Heart right ventricle (tissue), 16 donors: ENCODE measurements around the gene PPOX. TPM values are rescaled to one million over a fixed set of nuclear protein-coding genes. Genes with fewer than 3 reads are reported as not detected.

Experiments used
- ATAC-seq, 8 donors: fragments of 200-7000 bp; cut with Tn5 transposase; one replicate each; pipeline ENCODE4 v1.9.1; 2020; ENCODE audit warnings: mild to moderate bottlenecking in 8 of 8, moderate library complexity in 8 of 8, moderate number of reproducible peaks in 1 of 8
- DNase-seq, 2 donors: peaks; one replicate each; pipeline ENCODE4 v3.0.0-alpha.2; 2020
- H3K27ac ChIP-seq, 10 donors: fragments of 200-600 bp; sonication (generic) in 2 of 10; one replicate each; pipeline versions ENCODE4 v1.5.0 to v1.8.0; 2020 to 2022; ENCODE audit warnings: mild to moderate bottlenecking in 3 of 10
- H3K27me3 ChIP-seq, 7 donors: fragments of 200-600 bp; one replicate each; pipeline ENCODE4 v1.8.0; 2021 to 2022; ENCODE audit warnings: mild to moderate bottlenecking in 2 of 7
- H3K36me3 ChIP-seq, 9 donors: fragments of 200-600 bp; sonication (generic) in 1 of 9; one replicate each; pipeline versions ENCODE4 v1.5.0 to v1.8.0; 2020 to 2022; ENCODE audit warnings: mild to moderate bottlenecking in 2 of 9
- H3K4me1 ChIP-seq, 9 donors: fragments of 200-600 bp; sonication (generic) in 1 of 9; one replicate each; pipeline versions ENCODE4 v1.5.0 to v1.8.0; 2020 to 2022; ENCODE audit warnings: mild to moderate bottlenecking in 4 of 9
- H3K4me3 ChIP-seq, 10 donors: fragments of 200-600 bp; sonication (generic) in 2 of 10; one replicate each; pipeline versions ENCODE4 v1.5.0 to v1.8.0; 2020 to 2022; ENCODE audit warnings: mild to moderate bottlenecking in 7 of 10, moderate library complexity in 2 of 10
- H3K9me3 ChIP-seq, 11 donors: fragments of 200-600 bp in 10 of 11; sonication (generic) in 2 of 11; one replicate each; pipeline versions ENCODE4 v1.5.0 to v1.8.0; 2013 to 2022; ENCODE audit warnings: mild to moderate bottlenecking in 2 of 11, control low read depth in 1 of 11, moderate library complexity in 1 of 11
- WGBS, 2 donors: extraction: QIAGEN DNeasy Blood & Tissue Kit; methylation state at CpG; one replicate each; pipeline ENCODE4 v1.1.7; 2013; ENCODE audit warnings: inconsistent platforms in 1 of 2; 5-methylcytosine and 5-hydroxymethylcytosine counted together
- intact Hi-C, 10 donors: fragments of 100-400 bp; cut with DNase I; formaldehyde crosslinking; loops; one replicate each; pipeline versions ENCODE4 v1.11.1 to v1.14.2; 2022
- polyA plus RNA-seq, 2 donors: library from polyadenylated mRNA; stranded (reverse); fragments of 200-250 nt; gene quantifications; one replicate each; pipeline ENCODE4 v1.2.3, GENCODE V29; 2013
- total RNA-seq, 10 donors: library from RNA; stranded (reverse); fragmentation: NEBNext Ultra II Directional in 3 of 10; extraction: Animal tissue kit (Norgen Biotek cat#: 25700) in 3 of 10; gene quantifications; one replicate each; pipeline versions ENCODE4 v1.2.1 to v1.2.4, GENCODE V29; 2021 to 2023
- TF ChIP-seq, protein P1 (sequence below), 9 donors: fragments of 200-600 bp; sonication (generic) in 2 of 9; IDR thresholded peaks; one replicate each; pipeline versions ENCODE4 v1.5.0 to v1.8.0; 2021 to 2022; ENCODE audit warnings: antibody characterized with exemption in 9 of 9, mild to moderate bottlenecking in 5 of 9, moderate library complexity in 1 of 9
- donor health status: Arrhythmogenic right ventricular cardiomyopathy.
- donor health status: ischemic (EF 13 %, LVEDD 7.1; RV severe dilation, severe dysfunction).
- donor health status: healthy with polysubstance abuse.
- donor health status: DM: no; HTN: yes; CAD: no.
- donor health status: DM: no; HTN: no; CAD: no.
- donor health status: ischemic (EF 25% LVEDD 6.9; RV normal size, moderate dysfunction).
- donor health status: ischemic (EF 25% LVEDD 5.7; RV mildly dilated, moderate dysfunction).
- donor health status: healthy.
- donor health status: DM: yes; HTN: yes; CAD: no.
- donor health status: Ischemic cardiomyopathy.
- donor health status: ischemic (EF 35%, LVEDD 5.7; RV mildly dilated, moderate dysfunction).
- donor health status: nonischemic (EF 11% LVEDD 7.7; RV severe dilation, severe dysfunction).
- donor health status: DM: yes; HTN: yes; CAD: no.
- donor health status: PGD.
- donor health status: ischemic (EF 29% LVEDD 5.4; RV normal size, mild dysfunction).
- donor health status: nonischemic (EF 23%, LVEDD 6.1; RV moderate dilation, normal function).

PPOX gene
- total and polyA plus RNA-seq, 12 donors = 8.5 to 58.5 (median 15.0) TPM

DNA sequence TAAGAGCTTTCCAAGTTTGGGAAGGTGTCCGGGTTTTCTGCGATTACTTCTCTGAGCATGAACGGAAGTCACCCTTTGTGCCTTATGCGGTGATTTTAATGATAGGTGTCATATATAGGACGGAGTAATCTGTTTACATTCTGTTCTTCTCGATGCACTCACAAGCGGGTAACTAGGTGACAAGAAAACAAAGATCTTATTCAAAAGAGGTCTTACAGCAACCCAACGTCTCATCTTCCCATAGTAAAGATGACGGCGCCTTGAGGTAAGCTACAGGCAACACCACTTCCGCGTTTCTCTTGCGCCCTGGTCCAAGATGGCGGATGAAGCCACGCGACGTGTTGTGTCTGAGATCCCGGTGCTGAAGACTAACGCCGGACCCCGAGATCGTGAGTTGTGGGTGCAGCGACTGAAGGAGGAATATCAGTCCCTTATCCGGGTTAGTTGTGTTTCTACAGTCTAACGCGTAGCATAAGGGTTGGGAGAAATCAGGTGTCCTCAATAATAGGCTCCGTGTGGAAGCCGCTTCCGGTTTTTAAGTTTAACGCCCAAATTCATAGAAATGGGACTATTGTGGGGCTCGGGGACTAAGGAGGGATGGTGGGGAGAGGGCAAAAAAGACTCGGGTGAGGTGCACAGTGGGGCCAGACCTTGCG, 12.4 kb upstream of the PPOX start, which contains the start of gene UFC1:
Gene UFC1, plus strand, starts transcription at position 297 of the 656 bp plus-strand sequence. Its CDS starts 20 bp downstream, at position 317.
- intact Hi-C loops = loop anchor here in 2 of 10 donors (1.0 to 5.0 kb wide), 3 partner anchors 21 to 150 kb away; partner anchors contain the start of genes DEDD (in 1 of the 2), NIT1 (in 1 of the 2) and PFDN2 (in 1 of the 2)
- H3K27me3 ChIP-seq = no peaks in the 10 kb centered on the region
- peak within 1 kb of the TSS; percentile 60 to 91 (median 82) for H3K4me3 ChIP-seq
- H3K4me1 ChIP-seq = peaks cover 0 to 24% (median 14%) of the 10 kb centered on the region in 9 donors
- TF ChIP-seq, protein P1, sequence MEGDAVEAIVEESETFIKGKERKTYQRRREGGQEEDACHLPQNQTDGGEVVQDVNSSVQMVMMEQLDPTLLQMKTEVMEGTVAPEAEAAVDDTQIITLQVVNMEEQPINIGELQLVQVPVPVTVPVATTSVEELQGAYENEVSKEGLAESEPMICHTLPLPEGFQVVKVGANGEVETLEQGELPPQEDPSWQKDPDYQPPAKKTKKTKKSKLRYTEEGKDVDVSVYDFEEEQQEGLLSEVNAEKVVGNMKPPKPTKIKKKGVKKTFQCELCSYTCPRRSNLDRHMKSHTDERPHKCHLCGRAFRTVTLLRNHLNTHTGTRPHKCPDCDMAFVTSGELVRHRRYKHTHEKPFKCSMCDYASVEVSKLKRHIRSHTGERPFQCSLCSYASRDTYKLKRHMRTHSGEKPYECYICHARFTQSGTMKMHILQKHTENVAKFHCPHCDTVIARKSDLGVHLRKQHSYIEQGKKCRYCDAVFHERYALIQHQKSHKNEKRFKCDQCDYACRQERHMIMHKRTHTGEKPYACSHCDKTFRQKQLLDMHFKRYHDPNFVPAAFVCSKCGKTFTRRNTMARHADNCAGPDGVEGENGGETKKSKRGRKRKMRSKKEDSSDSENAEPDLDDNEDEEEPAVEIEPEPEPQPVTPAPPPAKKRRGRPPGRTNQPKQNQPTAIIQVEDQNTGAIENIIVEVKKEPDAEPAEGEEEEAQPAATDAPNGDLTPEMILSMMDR (IDR thresholded peaks at IDR 0.05) = no peak
- ATAC-seq (peak; percentile 83 to 95 (median 94)), DNase-seq (peak; percentile 70 to 87)
- WGBS, 2 donors = 0% methylated on average over 33 of the region's 33 CpGs
- peaks cover 0 to 22% (median 0%) of the 10 kb centered on the region in 9 donors for H3K36me3 ChIP-seq
- peak within 1 kb of the TSS; percentile 83 to 96 (median 93) for H3K27ac ChIP-seq
- H3K9me3 ChIP-seq = no peaks in the 10 kb centered on the region

DNA sequence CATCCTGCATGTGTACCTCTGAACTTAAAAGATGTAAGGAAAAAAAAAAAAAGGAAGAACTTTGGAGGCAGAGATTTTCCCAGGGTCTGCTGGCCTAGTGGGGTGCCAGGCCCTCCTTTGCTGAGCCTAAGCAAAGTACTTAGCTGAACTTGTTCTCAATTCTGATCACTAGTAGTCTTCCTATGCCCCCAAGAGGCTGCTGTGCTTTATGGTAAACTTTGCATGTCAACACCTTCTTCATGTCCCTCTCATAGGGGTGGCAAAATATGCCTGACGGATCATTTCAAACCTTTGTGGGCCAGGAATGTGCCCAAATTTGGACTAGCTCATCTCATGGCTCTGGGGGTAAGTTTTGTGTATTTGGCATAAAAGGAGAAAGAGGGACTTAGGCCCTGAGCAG, 8.4 kb upstream of the PPOX start:
- Histone ChIP-seq H3K9me3 (no peaks in the 10 kb centered on the region), H3K27ac (no peak overlapping the region), H3K27me3 (no peaks in the 10 kb centered on the region), H3K4me3 (no peak overlapping the region), H3K36me3 (peaks cover 0 to 44% (median 5%) of the 10 kb centered on the region in 9 donors), H3K4me1 (peaks cover 5 to 48% (median 38%) of the 10 kb centered on the region in 9 donors)
- DNase-seq (no peak), ATAC-seq (no peak)
- intact Hi-C loops = no loop called here
- TF ChIP-seq, protein P1 (IDR thresholded peaks at IDR 0.05) = no peak
- WGBS, 2 donors = 84 to 97% methylated on average over 1 of the region's 1 CpG

DNA sequence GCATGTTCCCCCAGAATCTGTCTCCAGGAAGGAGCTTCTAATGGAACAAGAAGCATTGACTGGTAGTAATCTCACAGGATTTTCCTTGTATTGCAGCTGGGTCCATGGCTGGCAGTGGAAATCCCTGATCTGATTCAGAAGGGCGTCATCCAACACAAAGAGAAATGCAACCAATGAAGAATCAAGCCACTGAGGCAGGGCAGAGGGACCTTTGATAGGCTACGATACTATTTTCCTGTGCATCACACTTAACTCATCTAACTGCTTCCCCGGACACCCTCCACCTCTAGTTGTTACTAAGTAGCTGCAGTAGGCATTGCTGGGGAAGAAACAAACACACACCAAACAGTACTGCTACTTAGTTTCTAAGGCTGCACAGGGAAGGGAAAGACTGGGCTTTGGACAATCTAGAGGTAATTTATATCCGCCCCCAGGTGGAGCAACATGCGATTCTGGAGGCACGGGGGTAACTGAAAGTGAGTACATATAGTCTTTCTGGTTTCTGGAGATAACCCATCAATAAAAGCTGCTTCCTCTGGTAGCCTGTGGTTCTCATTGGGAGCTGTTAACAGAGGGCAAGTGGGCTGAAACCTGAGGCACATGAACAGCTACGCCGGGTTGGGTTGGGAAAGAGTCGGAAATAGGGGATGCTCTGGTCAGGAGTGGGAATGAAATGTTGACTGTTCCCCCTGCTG, 7.8 kb upstream of the PPOX start:
- intact Hi-C loops = no loop called here
- DNase-seq = no peak
- Histone ChIP-seq H3K36me3 (peaks cover 0 to 50% (median 5%) of the 10 kb centered on the region in 9 donors), H3K4me3 (peak overlapping the region in 8 of 10 donors; percentile 55 to 99 (median 96)), H3K9me3 (no peaks in the 10 kb centered on the region), H3K4me1 (peaks cover 5 to 43% (median 37%) of the 10 kb centered on the region in 9 donors), H3K27me3 (no peaks in the 10 kb centered on the region), H3K27ac (peak overlapping the region in 9 of 10 donors; percentile 71 to 95 (median 91))
- ATAC-seq = no peak
- WGBS, 2 donors = 75 to 80% methylated on average over 9 of the region's 9 CpGs
- TF ChIP-seq, protein P1 (IDR thresholded peaks at IDR 0.05) = no peak

DNA sequence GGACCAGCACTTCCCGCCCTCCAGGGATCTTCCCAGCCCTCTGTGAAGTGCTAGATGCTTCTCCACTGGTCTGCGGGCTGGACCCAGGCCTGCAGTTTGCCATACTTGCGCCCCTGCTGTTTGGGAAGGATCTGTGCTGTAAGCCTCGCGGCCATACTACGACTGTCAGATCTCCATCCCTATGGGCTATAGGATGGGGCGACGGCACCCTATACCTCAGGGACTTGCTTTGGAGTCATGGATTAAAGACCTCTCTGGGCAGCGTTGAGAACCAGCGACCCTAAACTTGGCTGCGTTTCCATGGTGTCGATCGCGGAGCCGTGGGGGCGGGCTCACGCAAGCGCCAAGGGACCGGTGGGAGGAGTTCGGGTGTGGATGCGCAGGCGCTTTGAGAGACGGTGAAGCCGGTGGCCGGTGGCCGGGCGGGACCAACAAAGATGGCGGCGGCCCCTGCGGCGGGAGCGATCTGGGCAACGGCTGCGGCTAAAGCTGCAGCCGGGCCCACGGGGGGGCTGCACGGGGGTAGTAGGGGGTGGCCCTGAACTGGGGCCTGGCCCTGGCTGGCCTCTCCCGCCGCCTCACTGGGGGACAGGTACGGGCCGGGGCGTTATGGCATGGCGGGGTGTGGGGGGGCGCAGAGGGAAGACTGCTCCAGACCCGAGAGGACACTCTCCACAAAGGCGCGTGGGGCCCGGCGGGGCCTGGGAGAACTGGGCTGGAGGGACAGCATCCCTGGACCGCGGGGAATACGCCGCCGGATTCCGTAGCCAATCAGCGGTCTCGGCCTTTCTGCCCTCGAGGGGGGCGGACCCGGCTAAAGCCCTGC, 6.9 kb upstream of the PPOX start, which contains the start of gene USP21:
Gene USP21, plus strand, starts transcription at position 414 of the 826 bp plus-strand sequence. CDS start 1,141 bp downstream, outside the sequence.
- H3K36me3 ChIP-seq = peaks cover 0 to 59% (median 5%) of the 10 kb centered on the region in 9 donors

More for the DNA sequence above, 6.9 kb upstream of the PPOX start, which contains the start of gene USP21:
- no peaks in the 10 kb centered on the region for H3K9me3 ChIP-seq
- H3K27ac ChIP-seq = peak within 1 kb of the TSS; percentile 68 to 95 (median 90)
- intact Hi-C loops = no loop called here
- peak within 1 kb of the TSS; percentile 55 to 99 (median 96) for H3K4me3 ChIP-seq
- DNase-seq = peak; percentile 95
- TF ChIP-seq, protein P1 (IDR thresholded peaks at IDR 0.05) = peak in 5 of 9 donors; percentile 18 to 52 (median 42)
- no peaks in the 10 kb centered on the region for H3K27me3 ChIP-seq
- H3K4me1 ChIP-seq = peaks cover 5 to 43% (median 34%) of the 10 kb centered on the region in 9 donors
- 1% methylated on average over 55 to 60 of the region's 60 CpGs for WGBS, 2 donors
- ATAC-seq = peak; percentile 94 to 98 (median 96)
